ENCODE results near the gene PITPNM1.

- TF ChIP-seq CTCF (conservative IDR thresholded peaks at IDR 0.05; ENCODE audit: low read depth in 2 of 2) (no peak), EZH2 (IDR thresholded peaks at IDR 0.05; ENCODE audit: low read depth, unreplicated experiment) (no peak), ETS1 (IDR thresholded peaks at IDR 0.05) (no peak)
Observed at GRCh38 chr11:67500831-67501715, 4.1 kb downstream of the PITPNM1 start.
